ENCODE measurements around the gene ATP6V1D.

The ATP6V1D gene

GRCh38 chr14:67360470-67361206 lies 1.0 kb upstream of the ATP6V1D start:
- Mint-ChIP-seq H3K27ac (peak overlapping the region; percentile 99), H3K36me3 (ENCODE audit: low read depth) (peaks cover 20% of the 10 kb centered on the region), H3K4me3 (peak overlapping the region; percentile 99), H3K9me3 (no peaks in the 10 kb centered on the region), H3K4me1 (peaks cover 61% of the 10 kb centered on the region), H3K27me3 (ENCODE audit: low read depth, poor library complexity) (no peaks in the 10 kb centered on the region)
- DNase-seq = no peak
- TF ChIP-seq, protein P1, sequence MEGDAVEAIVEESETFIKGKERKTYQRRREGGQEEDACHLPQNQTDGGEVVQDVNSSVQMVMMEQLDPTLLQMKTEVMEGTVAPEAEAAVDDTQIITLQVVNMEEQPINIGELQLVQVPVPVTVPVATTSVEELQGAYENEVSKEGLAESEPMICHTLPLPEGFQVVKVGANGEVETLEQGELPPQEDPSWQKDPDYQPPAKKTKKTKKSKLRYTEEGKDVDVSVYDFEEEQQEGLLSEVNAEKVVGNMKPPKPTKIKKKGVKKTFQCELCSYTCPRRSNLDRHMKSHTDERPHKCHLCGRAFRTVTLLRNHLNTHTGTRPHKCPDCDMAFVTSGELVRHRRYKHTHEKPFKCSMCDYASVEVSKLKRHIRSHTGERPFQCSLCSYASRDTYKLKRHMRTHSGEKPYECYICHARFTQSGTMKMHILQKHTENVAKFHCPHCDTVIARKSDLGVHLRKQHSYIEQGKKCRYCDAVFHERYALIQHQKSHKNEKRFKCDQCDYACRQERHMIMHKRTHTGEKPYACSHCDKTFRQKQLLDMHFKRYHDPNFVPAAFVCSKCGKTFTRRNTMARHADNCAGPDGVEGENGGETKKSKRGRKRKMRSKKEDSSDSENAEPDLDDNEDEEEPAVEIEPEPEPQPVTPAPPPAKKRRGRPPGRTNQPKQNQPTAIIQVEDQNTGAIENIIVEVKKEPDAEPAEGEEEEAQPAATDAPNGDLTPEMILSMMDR (IDR thresholded peaks at IDR 0.05) = no peak

DNA sequence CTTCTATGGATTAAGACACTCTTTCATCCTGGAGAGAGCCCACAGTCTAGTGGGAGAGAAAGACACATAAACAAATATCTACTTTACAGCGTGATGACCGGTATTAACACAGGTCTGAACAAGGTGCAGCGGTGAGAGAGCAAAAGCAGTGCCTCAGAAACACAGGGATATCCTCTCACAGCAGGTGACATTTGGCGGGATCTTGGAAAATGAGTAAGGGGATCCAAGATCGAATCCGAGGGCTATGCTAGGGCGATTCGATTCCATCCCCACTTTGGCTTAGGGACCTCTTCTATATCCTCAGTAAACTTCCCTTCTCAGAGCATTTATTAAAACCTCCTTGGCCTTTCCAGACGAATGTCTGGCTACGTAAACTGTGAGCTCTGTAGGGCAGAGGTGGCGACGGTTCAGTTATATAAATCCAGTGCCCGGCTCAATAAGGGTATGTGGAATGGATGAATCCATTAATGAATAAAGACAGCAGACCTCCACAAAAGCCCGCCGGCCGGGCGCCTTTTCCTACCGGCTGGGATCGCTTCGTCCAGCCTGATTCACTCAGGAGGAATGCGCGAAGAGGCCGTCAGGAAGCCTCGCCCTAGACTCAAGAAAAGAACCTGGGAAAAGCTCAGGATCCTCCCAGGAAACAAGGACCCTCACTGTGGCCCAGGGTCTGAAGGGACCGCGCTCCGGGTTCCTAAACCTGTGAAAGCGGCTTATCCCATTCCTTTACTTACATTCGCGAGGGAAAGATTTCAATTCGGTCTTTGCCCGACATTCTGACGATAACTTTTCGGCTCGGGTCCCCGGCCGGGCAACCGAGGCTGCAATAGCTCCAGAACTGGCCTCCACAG lies 455 bp downstream of the ATP6V1D start:
- Mint-ChIP-seq H3K36me3 (ENCODE audit: low read depth) (peaks cover 5% of the 10 kb centered on the region), H3K27ac (peak overlapping the region; percentile 99), H3K4me3 (peak overlapping the region; percentile 99), H3K27me3 (ENCODE audit: low read depth, poor library complexity) (no peaks in the 10 kb centered on the region), H3K4me1 (peaks cover 69% of the 10 kb centered on the region), H3K9me3 (no peaks in the 10 kb centered on the region)
- TF ChIP-seq, protein P1 (IDR thresholded peaks at IDR 0.05) = no peak
- DNase-seq = peak; percentile 44

- no peaks in the 10 kb centered on the region for H3K9me3 Mint-ChIP-seq
- DNase-seq = peak; percentile 25
- H3K4me3 Mint-ChIP-seq = peak overlapping the region; percentile 99
- no peaks in the 10 kb centered on the region for H3K27me3 Mint-ChIP-seq (ENCODE audit: low read depth, poor library complexity)
- peak overlapping the region; percentile 90 for H3K27ac Mint-ChIP-seq
- peaks cover 3% of the 10 kb centered on the region for H3K36me3 Mint-ChIP-seq (ENCODE audit: low read depth)
- TF ChIP-seq, protein P1 (IDR thresholded peaks at IDR 0.05) = no peak
- H3K4me1 Mint-ChIP-seq = peaks cover 63% of the 10 kb centered on the region
Measured at GRCh38 chr14:67357969-67358354, 1.6 kb downstream of the ATP6V1D start.

DNA sequence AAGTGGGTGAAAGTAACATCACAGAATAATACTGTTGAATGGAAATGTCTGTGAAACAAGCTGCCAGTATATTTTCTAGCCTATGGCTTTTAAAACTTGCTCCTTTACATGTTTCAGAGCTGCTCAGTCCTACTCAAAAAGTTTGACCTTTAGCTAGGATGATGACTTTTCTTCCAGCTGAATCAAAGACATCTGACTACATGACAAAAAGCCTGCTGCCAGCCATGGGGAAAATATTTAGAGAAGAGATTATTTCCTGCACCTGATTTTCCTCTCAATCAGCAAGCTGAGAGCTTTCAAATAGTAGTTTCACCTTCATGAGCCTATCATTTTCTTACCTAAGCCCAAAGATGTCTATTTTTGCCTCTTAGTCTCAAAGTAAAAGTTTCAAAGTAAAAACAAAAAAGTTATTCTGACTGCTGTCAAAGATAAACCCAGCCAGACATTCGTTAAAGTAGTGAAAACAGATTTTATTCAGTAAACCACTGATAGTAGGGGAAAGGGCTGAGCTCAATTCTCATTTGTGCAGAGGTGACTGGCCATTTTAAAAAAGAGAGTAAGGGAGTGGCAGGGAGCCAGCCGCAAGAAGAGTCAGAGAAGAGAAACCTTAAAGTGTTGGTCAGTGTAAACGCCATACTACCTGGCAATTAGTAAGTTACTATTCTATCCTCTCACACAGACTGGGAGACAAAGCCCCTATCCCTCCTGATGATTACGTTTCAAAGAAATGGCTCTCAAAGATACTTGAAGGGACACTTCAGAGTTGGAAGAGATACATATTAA lies 2.2 kb downstream of the ATP6V1D start:
- no peaks in the 10 kb centered on the region for H3K9me3 Mint-ChIP-seq
- no peak for DNase-seq
- peaks cover 57% of the 10 kb centered on the region for H3K4me1 Mint-ChIP-seq
- TF ChIP-seq, protein P1 (IDR thresholded peaks at IDR 0.05) = no peak
- peaks cover 6% of the 10 kb centered on the region for H3K36me3 Mint-ChIP-seq (ENCODE audit: low read depth)
- peak overlapping the region; percentile 99 for H3K4me3 Mint-ChIP-seq
- peak overlapping the region; percentile 59 for H3K27ac Mint-ChIP-seq
- no peaks in the 10 kb centered on the region for H3K27me3 Mint-ChIP-seq (ENCODE audit: low read depth, poor library complexity)

DNA sequence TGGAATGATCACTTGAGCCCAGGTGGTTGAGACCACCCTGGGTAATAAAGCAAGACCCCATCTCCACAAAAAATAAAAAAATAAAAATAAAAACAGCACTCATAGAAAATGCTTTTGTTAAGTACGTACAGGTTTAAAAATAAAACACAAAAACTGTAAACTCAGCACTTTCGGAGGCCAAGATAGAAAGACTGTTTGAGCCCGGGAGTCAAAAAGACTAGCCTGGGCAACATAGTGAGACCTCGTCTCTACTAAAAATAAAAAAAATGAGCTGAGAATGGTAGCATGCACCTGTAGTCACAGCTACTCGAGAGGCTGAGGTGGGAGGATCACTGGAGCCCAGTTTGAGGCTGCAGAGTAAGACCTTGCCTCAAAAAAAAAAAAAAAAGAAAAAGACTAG lies 7.5 kb downstream of the ATP6V1D start:
- peaks cover 32% of the 10 kb centered on the region for H3K36me3 Mint-ChIP-seq (ENCODE audit: low read depth)
- peaks cover 20% of the 10 kb centered on the region for H3K4me1 Mint-ChIP-seq
- DNase-seq = no peak
- H3K27ac Mint-ChIP-seq = no peak overlapping the region
- no peaks in the 10 kb centered on the region for H3K9me3 Mint-ChIP-seq
- H3K4me3 Mint-ChIP-seq = no peak overlapping the region
- TF ChIP-seq, protein P1 (IDR thresholded peaks at IDR 0.05) = no peak
- no peaks in the 10 kb centered on the region for H3K27me3 Mint-ChIP-seq (ENCODE audit: low read depth, poor library complexity)
